GM18868 (cell line): ENCODE measurements around the gene CSPG4.
"Not testable (repeated sequence)": the region's sequence is repeated elsewhere in the genome, so short reads cannot be mapped to it uniquely, and the experiment has no call there.

Experiments used
- ATAC-seq: cut with Tn5 transposase; IDR thresholded peaks from one replicate; pipeline ENCODE4 v1.9.1; 2021; ENCODE audit warnings: mild to moderate bottlenecking, moderate library complexity; ENCODE audit not compliant: unreplicated experiment

CSPG4 gene

DNA sequence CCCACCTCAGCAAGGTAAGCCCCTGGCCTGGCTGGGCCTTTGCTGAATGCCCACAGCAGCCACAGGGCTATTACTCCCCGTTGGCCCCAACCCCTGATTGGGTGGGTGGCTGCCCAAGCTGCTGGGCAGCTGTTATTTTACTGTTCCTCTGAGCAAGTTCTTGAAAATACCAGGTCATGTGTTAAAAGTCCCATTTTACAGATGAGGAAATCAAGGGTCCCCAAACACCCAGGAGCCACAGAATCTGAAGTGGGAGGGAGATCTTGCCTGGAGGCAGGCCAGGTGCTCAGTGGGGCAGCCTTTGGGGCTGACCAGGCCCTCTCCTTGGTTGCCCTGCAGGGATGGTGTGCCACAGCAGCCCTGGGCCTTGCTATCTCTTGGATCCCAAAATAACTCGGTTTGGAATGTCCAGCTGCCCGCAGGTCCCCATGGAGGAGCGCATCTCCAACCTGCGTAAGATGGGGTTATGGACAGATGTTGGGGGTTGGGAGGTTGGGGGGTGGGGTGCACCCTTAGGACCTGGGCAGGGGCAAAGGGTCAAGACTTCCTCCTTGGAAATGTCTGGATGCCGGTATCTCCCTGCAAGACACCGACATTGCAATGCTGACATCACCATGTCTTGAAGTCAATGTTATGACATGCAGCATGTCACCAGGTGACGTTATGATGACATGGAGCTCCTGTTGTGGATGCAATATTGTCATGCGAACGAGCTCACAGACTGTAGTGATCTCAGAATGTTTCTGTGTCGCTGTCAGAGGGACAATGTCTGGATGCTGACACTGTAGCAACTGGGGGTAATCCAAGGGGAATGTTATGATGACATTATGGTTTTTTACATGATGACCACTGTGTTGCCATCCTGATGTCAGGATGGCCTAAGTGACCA, 13.3 kb upstream of the CSPG4 start:
- ATAC-seq, result no peak

DNA sequence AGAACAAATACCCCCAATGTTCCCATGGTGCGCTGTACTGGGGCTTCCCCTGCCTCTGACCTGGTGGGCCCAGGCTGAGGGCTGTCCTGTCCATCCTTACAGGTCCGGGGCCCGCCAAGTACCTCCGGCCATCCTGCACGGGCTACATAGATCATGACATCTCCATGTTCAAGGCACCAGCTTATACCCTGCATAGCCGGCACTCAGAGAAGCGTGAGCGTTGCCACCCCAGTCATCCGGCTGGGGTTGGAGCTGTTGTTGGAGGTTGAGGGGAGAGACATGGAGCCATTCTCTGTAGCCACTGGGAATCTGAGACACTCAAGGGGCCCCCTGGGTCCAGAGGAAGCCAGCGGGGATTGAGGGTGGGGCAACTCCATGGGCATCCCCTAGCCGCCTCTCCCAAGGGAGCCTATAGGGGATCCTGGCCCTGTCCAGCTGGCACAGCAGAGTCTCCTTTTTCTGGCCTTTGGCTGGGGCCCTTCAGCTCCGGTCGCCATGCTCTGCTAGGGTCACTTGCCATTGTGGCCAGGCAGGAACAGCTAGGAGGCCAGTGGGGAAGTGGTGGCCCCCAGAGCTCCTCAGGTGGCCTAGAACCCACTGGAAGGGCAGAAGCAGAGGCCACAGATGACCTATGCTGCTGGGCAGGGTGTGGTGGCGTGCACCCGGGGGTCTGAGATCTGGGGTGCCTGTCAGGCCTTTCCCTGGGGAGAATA, 12.5 kb upstream of the CSPG4 start:
- ATAC-seq, result no peak

- ATAC-seq, result peak; percentile 70
Measured at GRCh38 chr15:75723847-75724660, 11.4 kb upstream of the CSPG4 start.

DNA sequence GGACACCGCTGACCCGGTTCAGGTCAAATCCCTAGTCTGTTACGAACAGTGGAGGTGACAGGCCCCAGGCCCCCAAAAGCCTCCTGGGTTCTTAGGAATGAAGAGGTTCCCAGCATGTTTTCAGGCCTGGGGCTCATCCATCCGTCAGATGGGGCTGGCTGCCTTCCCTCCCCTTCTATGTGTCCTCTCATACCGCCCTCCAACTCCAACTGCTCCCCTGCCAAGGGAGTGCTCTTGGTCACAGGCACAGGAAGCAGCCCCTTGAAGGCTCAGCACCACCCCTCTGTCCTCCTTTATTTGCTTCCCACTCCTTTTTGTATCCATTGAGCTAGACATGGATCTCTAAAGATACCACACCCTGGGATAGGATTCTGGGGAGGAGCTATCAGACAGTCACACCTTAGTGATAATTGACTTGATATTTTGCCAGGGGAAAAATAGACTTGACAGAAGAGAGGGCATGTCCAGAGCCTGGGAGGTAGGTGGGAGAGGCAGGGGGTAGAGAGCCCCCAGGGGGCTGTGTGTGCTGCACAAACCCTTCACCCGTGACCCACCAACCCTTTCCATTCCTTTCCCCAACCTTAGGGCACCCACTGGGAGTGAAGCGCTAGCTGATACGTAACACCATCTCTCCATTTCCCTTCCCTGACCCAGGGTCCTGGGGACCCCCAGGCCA, 10.7 kb upstream of the CSPG4 start:
- no peak for ATAC-seq

DNA sequence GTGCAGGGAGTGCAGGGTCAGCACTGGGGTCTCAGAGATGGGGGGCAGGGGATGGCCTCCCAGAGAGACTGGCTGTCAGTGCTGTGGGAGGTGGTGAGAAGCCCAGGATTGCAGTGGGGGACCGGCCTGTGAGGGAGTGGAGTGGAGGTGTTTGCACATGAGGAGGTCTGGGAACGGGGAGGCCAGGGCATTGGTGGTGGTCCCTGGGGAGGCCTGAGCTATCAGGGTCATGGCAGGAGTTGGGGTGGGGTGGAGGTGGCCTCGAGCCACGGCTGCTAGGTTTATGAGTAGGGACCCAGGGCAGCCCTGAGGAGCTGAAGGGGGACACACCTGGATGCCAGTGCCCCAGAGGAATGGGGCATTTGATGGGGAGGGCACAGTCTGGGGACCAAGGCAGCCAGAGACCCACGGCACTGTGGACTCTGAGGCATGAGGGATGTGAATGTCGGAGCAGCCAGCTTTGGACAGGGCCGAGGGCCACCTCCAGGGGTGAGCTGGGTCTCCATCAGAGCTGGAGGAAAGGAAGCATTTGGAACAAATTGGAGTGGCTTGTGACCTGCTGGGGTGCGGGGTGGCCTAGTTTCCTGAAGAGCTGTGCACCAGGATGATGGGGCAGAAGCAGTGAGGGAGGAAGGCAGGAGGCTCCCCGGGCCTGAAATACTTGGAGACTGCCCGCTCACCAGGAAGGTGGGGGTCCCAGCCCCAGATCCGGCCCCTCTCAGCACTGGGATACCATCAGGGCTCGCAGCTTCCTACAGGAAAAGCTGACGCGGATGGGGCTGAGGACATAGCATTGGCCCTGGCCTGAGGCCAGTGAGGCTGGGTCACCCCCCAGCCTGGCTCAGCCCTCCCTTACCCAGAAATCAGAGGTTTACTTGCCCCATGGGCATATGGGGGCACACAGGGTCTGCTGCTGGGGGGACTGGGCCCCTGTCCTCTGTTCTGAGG, 9.5 kb upstream of the CSPG4 start:
- ATAC-seq, result no peak

GRCh38 chr15:75721480-75721922, 8.9 kb upstream of the CSPG4 start:
- ATAC-seq, result no peak

GRCh38 chr15:75720787-75721479, 8.3 kb upstream of the CSPG4 start:
- ATAC-seq, result no peak

- no peak for ATAC-seq
Measured at GRCh38 chr15:75720297-75720696, 7.6 kb upstream of the CSPG4 start.

- no peak for ATAC-seq
Measured at GRCh38 chr15:75718328-75718727, 5.7 kb upstream of the CSPG4 start.

DNA sequence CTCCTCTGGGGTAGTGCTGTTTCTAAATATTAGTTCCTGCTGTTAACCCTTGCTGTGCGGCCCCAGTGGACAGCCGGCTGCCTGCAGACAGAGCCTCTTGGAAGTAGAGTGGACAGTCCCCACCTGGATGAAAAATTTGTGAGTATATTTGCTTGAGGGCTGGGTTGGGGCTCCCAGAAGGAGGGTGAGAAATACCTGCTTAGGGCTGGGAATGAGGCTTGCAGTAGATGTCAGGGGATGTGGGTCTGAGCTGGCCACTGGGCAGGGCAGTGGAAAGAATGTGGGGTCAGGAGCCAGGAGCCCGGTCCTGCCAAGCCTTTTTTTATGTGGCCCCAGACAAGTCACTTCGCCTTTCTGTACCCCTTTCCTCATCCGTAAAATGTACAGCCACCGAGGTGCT, 4.4 kb upstream of the CSPG4 start:
- ATAC-seq, result not testable (repeated sequence)

GRCh38 chr15:75716249-75716950, 3.8 kb upstream of the CSPG4 start:
- not testable (repeated sequence) for ATAC-seq

DNA sequence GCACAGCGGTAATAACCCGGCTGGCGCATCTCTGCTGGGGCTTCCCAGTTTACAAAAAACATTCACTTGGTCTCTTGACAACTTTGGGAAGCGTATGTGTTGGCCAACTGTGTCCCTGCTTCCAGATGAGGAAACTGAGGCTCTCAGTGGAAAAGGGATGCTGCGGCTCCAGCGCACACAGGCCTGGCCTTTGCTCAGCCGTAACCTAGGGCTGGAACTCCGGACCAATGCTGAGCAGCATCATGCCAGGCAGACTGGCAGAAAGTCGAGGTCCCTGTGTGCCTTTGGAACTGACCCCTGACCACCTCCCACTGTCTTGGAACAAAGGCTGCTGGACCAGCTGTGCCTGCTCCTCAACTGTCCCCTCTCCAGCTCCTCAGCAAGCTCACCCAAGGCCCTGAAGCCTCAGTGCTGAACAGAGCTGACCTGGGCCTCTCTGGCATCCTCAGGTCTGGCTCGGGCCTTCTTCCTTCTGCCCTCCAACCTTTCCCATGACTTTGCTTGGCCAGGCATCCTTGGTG, 2.7 kb upstream of the CSPG4 start:
- ATAC-seq, result not testable (repeated sequence)

DNA sequence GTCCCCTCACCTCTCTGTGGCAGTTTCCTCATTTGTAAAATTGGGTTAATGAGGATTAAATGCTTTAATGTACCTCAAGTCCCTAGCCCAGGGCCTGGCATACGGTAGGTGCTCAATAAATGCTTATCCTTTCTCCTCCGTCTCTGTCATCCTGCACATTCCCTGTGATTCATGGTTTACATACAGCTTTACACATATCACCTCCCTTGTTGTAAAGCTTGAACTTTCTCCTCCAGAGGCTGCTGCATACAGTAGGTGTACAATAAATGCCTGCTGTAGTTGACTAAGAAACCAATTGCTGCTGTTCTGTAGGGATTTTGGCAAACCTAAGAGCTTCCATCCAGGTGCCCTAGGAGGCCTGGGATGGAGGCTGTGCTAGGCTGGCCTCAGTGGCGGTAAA, 1.5 kb upstream of the CSPG4 start:
- no peak for ATAC-seq

DNA sequence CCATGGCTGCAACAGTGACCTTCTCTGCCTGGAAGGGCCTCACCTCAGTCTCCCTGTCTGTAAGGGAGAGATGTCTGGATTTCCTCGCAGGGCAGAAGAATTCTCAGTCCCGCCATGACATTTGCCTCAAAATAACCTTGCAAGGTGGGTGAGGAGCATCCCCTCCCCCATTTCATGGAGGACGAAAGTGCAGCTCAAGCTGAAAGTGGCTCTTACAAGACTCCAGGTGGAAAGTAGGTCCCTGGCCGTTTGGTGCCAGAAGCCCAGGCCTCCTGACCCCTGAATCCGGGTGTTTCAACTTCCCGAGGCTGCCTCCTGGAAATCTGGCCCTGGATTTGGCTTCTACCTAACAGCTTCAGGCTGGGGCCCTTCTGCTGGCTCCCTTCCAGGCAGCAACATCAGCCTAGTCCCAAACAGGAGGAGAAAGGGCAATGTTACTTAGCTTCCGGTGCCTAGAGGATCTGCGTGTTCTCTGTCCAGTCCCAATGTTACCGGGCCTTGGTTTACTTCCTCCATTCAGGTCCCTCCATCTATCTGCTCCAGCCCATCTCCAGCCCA, 769 bp upstream of the CSPG4 start:
- no peak for ATAC-seq

- ATAC-seq, result not testable (repeated sequence)
Measured at GRCh38 chr15:75711495-75711894, 1.2 kb downstream of the CSPG4 start.

DNA sequence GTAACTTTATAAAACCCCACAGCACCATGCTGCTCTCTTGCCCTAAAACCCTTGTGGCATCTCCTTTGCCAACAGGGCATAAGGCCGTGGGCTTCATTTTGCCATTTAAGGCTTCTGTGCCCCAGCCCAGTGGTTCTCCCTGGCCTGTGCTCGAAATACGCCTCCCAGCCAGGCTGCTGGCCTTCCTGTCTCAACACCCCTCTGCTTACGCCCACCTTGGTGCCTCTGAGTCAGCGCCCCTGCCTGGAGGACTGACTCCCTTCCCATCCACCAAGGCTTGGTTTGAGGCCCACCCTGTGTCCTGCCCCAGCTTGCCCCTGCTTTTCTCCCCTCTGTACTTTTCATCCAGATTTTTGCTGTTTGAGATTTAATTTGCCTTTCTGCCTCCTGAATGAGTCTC, 1.8 kb downstream of the CSPG4 start:
- ATAC-seq, result not testable (repeated sequence)

GRCh38 chr15:75709458-75709857, 3.2 kb downstream of the CSPG4 start:
- not testable (repeated sequence) for ATAC-seq

DNA sequence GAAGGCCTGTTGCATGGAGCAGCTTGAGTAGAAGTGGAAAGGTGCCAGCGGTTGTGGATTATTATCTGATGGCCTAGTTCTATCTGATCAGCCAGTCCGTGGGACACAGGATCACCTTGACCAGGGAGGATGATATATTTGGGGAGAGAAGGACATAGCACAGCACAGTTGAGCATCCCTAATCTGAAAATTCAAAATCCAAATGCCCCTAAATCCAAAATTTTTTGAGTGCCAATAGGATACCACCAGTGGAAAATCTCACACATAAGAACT, 6.0 kb downstream of the CSPG4 start:
- no peak for ATAC-seq
